ENCODE results near the gene NSMF.

Gene NSMF

DNA sequence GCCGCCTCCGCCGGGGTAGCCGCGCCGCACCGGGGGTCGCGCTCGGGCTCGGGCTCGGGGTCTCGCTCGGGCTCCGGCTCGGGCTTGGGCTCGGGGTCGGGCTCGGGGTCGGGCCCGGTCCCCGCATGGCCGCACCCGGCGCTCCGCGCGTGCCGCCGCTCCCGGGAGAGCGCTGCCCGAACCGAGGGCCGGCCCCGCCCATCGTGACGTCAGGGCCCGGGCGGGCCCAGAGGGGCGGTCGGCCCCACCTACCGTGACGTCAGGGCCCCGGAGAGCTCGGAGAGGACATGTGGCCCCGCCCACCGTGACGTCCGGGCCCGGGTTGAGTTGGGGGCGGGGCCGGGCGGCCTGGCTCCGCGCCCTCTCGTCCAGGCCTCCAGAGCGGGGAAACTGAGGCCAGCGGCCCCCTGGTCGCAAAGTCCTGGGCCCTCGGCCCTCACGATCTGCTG is at the start of gene NSMF:
Gene NSMF (minus strand): TSS at position 183 of the 449 bp plus-strand sequence. CDS start 232 bp downstream, outside the sequence.
- peak; percentile 100 for DNase-seq (ENCODE audit: low spot score)

GRCh38 chr9:137506702-137507171 is 47.6 kb upstream of the NSMF start:
- no peak for DNase-seq (ENCODE audit: low spot score)

DNA sequence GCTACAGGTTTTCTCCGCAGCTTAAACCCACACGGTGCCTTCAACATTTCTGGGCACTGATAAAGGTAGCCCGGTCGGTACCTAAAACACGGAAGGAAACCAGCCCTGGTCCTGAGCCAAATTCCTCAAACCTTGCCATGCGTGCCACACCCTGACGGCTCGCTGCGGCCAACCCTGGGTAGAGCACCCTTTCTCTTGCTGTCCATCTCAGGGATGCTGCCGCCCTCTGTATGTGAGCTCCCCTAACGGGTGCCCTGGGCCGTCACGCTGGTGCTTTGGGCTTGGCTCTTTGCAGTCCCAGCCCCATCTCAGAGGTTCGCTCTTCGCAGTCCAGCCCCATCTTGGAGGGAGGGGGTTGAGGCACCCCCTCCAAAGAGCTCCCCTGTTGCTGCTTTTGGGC is 47.1 kb upstream of the NSMF start:
- DNase-seq (ENCODE audit: low spot score): no peak

- DNase-seq (ENCODE audit: low spot score): no peak
Measured at GRCh38 chr9:137505421-137506140, 46.4 kb upstream of the NSMF start.

GRCh38 chr9:137504432-137504777 is 45.3 kb upstream of the NSMF start:
- no peak for DNase-seq (ENCODE audit: low spot score)

- DNase-seq (ENCODE audit: low spot score): peak; percentile 63
Measured at GRCh38 chr9:137502008-137502911, 43.1 kb upstream of the NSMF start.

- DNase-seq (ENCODE audit: low spot score): no peak
Measured at GRCh38 chr9:137501457-137501856, 42.3 kb upstream of the NSMF start.

DNA sequence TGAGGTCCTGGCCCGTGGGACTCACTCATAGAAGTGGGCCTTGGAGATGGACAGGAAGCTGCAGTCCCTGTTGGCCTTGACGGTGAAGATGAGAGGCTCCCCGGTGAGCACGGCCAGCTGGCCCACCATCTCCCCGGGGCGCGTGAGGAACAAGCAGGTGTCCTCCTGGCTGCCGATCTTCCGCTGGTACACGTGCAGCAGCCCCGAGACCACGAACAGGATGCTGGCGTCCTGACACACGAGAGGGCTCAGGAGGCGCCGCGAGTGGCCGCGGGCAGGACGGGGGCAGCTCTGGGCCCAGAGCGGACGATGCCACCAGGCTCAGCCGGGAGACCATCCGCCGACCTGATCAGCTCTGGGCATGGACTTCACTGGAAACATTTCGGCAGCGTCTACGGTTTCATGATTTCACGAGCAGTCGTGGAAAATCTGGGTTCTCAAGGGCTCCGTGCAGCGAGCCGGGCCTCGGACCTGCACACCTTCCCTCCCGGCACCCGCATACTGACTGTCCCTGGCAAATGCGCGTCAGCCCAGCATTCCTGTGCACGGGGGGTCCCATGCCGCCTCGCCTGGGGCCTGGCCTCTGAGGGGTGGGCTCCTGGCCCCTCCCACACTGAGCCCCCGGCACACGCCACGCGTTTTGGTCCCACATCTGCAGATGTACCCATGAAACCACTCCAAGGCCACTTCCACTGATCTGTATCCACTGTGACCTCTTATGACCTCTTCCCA is 41.7 kb upstream of the NSMF start:
- no peak for DNase-seq (ENCODE audit: low spot score)

DNA sequence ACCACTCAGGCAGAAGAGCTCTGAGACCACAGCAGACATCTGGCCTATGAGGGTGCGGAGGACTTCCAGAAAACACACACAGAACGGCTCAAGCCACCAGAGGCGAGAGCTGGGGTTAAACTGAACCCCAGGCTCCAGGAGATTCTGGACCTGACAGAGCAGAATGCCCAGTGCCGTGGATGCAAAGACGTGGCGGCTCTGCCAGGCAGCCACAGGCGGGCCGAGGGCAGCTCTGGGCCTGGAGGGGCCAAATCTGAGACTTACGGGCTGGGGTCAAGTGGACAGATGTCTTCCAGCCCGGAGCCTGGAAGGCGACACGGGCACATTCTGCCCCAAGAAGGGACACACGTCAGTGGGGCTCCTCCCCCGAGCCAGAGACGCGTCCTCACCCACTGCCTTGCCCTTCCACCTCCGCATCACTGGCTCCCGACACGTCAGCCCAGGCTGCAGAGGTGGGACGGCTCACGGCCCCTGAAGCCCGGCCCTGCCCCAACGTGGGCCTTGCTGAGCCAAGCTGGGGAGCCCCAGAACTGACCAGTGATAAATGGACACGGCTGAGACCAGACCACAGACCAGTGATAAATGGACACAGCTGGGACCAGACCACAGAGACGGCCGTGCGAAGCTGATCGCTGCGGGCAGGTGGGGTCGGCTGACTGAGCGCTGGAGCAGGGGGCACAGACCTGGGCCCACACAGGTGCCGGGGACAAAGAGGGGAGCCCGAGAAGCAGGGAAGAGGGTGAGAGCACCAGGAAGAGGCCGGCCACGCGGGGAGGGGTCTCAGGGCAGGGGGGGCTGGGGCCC is 40.9 kb upstream of the NSMF start:
- no peak for DNase-seq (ENCODE audit: low spot score)

GRCh38 chr9:137499416-137499815 is 40.3 kb upstream of the NSMF start:
- no peak for DNase-seq (ENCODE audit: low spot score)

DNA sequence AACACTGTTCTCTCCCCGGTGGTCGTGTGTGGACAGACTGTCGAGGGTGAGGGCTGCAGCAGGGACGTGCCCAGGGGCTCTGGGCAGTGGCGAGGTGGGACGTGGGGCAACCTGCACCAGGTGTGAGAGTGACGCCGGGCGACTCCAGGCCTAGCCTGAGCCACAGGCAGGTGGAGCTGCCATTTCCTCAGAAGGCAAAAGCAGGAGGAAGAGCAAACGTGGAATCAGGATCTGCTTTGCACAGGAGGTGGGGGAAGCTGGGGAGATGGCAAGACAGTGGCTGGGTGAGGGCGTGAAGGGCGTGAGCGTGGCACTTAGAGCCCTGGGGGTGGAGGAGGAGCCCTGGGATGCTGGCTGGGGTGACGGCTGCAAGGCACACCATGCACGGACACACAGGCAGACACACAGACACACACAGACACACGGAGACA is 39.6 kb upstream of the NSMF start:
- no peak for DNase-seq (ENCODE audit: low spot score)

GRCh38 chr9:137497921-137498719 is 39.0 kb upstream of the NSMF start:
- DNase-seq (ENCODE audit: low spot score): no peak

DNA sequence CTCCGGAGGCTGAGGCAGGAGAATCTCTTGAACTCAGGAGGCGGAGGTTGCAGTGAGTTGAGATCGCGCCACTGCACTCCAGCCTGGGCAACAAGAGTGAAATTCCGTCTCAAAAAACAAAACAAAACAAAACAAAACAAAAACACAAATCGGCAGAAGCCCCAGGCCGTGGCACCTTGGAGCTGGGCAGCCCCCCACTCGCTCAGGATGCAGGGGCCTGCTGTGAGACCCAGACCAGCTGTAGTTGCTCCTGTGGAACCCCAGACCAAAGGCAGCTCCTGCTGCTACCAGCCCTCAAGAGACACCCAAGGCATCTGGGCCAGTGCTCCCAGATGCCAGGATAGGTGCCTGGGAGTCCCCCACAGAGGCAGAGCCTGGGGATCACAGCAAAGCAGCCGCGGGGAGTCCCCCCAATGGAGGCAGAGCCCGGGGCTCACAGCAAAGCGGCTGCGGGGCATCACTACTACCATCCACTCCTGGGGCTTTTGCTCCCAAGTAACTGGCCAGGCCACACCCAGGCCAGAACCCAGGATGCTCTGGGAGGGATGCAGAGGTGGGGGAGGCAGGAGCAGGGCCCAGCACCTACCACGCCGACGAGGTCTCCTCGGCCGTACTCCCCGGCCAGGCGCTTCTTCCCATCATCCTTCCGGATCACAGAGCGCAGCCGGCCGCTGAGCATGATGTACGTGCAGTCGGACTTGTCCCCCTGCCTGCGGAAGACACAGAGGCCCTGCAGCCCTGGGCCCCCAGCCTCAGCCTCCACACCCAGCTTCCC is 37.7 kb upstream of the NSMF start:
- DNase-seq (ENCODE audit: low spot score): no peak

DNA sequence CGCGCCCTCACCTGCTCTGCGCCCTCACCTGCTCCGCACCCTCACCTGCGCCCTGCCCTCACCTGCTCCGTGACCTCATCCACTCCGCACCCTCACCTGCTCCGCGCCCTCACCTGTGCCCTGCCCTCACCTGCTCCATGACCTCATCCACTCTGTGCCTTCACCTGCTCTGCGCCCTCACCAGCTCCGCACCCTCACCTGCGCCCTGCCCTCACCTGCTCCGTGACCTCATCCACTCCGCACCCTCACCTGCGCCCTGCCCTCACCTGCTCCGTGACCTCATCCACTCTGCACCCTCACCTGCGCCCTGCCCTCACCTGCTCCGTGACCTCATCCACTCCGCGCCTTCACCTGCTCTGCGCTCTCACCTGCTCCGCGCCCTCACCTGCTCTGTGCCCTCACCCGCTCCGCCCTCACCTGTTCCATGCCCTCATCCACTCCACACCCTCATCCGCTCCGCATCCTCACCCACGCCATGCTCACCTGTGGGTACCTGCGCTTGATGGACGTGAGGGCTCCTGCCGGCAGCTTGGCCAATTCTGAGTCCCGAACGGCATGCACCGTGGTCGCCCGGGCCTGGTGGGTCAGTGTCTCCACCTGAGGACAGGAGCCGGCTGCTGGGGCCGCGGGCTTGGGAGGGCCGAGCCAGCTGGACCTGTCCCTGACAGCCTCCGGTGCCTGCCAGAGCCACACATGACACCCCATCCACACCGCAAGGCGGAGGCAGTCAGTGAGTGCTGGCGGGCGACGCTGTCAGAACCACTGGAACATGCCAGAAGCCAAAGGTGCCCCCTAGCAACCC is 35.6 kb upstream of the NSMF start:
- no peak for DNase-seq (ENCODE audit: low spot score)

DNA sequence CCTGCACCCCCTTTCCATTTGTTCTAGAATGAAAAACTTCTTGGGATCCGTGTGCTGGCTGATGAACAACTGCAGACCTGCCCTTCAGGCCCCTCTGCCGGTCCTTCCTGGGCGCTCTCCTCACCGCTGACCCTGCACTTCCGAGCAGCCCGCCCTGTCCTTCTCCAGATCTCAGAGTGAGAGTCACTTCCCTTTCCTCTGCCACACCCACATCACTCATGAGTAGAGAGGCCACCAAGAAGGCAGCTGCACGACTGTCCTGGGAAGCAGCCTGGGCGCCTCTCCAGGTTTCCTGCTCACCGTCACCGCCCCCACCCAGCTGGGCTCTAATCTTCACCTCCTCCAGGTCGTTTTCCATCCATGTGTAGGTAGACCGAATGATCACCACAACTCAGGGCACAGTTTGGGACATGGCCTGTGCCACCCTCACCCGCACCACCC is 35.0 kb upstream of the NSMF start:
- no peak for DNase-seq (ENCODE audit: low spot score)

GRCh38 chr9:137493364-137494103 is 34.4 kb upstream of the NSMF start:
- DNase-seq (ENCODE audit: low spot score): no peak

GRCh38 chr9:137492464-137493363 is 33.6 kb upstream of the NSMF start:
- peak; percentile 81 for DNase-seq (ENCODE audit: low spot score)
